Neutrophil (primary cell): ENCODE measurements around the gene GPC5.

Experiments used
- H3K27ac ChIP-seq: fragments of 200-600 bp; sonication (generic); 2 replicates; pipeline ENCODE4 v1.5.1; 2016; ENCODE audit warnings: mild to moderate bottlenecking, moderate library complexity
- H3K27me3 ChIP-seq: fragments of 200-600 bp; sonication (generic); 2 replicates; pipeline ENCODE4 v1.6.0; 2016; ENCODE audit warnings: mild to moderate bottlenecking
- H3K36me3 ChIP-seq: fragments of 200-600 bp; sonication (generic); 2 replicates; pipeline ENCODE4 v1.5.1; 2017
- H3K4me1 ChIP-seq, 2 experiments: fragments of 200-600 bp in 1 of 2; sonication (generic) in 1 of 2; 1 replicate in 1 of 2; 2 replicates in 1 of 2; pipeline versions ENCODE4 v1.5.1 to v1.6.1; 2013 to 2016; ENCODE audit warnings: low read depth in 1 of 2, low read length in 1 of 2, mild to moderate bottlenecking in 1 of 2, moderate library complexity in 1 of 2; ENCODE audit not compliant: control insufficient read depth in 1 of 2, insufficient read depth in 1 of 2
- H3K4me3 ChIP-seq, 2 experiments: fragments of 200-600 bp in 1 of 2; sonication (generic) in 1 of 2; 1 replicate in 1 of 2; 2 replicates in 1 of 2; pipeline ENCODE4 v1.5.1; 2013 to 2016; ENCODE audit warnings: low read depth in 1 of 2, low read length in 1 of 2, mild to moderate bottlenecking in 1 of 2, moderate library complexity in 1 of 2
- H3K9me3 ChIP-seq: fragments of 200-600 bp; sonication (generic); 2 replicates; pipeline ENCODE4 v1.5.1; 2016
- CTCF ChIP-seq: fragments of 200-600 bp; sonication (generic); IDR thresholded peaks from 2 replicates; pipeline ENCODE4 v1.5.1; 2016; ENCODE audit warnings: antibody characterized with exemption

GPC5 gene

GRCh38 chr13:92317066-92317465, 918.6 kb downstream of the GPC5 start:
- Histone ChIP-seq H3K27ac (no peak overlapping the region), H3K9me3 (no peaks in the 10 kb centered on the region), H3K27me3 (no peaks in the 10 kb centered on the region), H3K4me3 (no peak overlapping the region), H3K4me1 (no peaks in the 10 kb centered on the region), H3K36me3 (no peaks in the 10 kb centered on the region)
- no peak for TF ChIP-seq CTCF

- H3K4me1 ChIP-seq: no peaks in the 10 kb centered on the region
- H3K27ac ChIP-seq: no peak overlapping the region
- no peak for TF ChIP-seq CTCF
These were observed 921.9 kb downstream of the GPC5 start for GRCh38 chr13:92320323-92320722.

DNA sequence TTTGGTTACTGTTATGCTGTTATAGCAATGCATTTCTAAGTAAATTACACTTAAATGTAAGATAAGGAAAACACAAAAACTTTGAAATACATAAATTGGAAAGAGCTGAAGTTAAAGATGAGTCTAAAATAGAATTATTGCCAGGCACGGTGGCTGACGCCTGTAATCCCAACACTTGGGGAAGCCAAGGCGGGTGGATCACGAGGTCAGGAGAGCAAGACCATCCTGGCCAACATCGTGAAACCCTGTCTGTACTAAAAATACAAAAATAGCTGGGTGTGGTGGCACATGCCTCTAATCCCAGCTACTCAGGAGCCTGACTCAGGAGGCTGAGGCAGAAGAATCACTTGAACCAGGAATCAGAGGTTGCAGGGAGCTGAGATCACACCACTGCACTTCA, 922.8 kb downstream of the GPC5 start:
- no peak for TF ChIP-seq CTCF
- Histone ChIP-seq H3K4me1 (no peaks in the 10 kb centered on the region), H3K9me3 (no peaks in the 10 kb centered on the region), H3K27me3 (no peaks in the 10 kb centered on the region), H3K36me3 (no peaks in the 10 kb centered on the region), H3K4me3 (no peak overlapping the region), H3K27ac (no peak overlapping the region)

More at GRCh38 chr13:92320323-92320722, 921.9 kb downstream of the GPC5 start:
- Histone ChIP-seq H3K36me3 (no peaks in the 10 kb centered on the region), H3K9me3 (no peaks in the 10 kb centered on the region), H3K4me3 (no peak overlapping the region), H3K27me3 (no peaks in the 10 kb centered on the region)

DNA sequence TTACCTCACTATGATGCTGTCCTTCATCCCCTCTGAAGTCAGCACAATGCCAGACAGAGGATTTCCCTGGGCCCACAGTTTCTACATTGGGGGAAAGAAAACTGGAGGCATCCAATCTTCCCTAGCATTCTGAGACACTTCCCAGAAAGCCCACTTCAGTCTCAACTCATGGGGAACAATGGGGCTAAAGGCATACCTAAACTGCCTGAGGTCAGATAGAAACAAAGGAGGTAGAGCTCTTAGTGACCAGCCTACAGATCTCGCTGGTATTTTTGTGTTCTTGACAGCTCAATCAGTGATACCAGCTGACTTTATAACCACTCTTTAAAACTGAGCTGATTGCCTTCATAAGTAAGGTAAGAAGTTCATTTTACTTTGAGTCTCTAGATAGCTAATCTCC, 947.2 kb downstream of the GPC5 start:
- H3K4me1 ChIP-seq: no peaks in the 10 kb centered on the region
- H3K27ac ChIP-seq: no peak overlapping the region
- no peaks in the 10 kb centered on the region for H3K9me3 ChIP-seq
- no peak for TF ChIP-seq CTCF
- H3K36me3 ChIP-seq: no peaks in the 10 kb centered on the region
- no peak overlapping the region for H3K4me3 ChIP-seq
- H3K27me3 ChIP-seq: no peaks in the 10 kb centered on the region

- no peak overlapping the region for H3K27ac ChIP-seq
- no peaks in the 10 kb centered on the region for H3K9me3 ChIP-seq
- no peak overlapping the region for H3K4me3 ChIP-seq
- no peaks in the 10 kb centered on the region for H3K36me3 ChIP-seq
- H3K27me3 ChIP-seq: no peaks in the 10 kb centered on the region
- H3K4me1 ChIP-seq: no peaks in the 10 kb centered on the region
- TF ChIP-seq CTCF: no peak
These were observed 947.6 kb downstream of the GPC5 start for GRCh38 chr13:92346046-92346445.

DNA sequence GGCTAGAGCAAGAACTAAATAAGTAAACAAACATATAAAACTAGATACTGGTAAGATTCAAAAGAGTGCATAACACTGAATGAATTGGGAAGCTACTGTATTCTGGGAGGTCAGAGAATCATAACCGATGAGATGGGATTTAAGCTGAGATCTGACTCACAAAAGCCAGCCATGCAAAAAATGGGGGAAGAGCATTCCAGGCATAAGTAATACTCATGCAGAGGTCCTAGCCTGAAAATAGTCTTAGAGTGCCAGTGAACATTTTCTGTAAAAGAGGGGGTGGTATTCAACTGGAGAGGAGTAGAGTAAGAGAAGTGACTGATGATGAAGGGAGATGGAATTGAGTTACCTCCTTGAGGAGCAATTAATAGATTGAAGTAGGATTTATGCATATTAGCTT, 956.2 kb downstream of the GPC5 start:
- Histone ChIP-seq H3K9me3 (no peaks in the 10 kb centered on the region), H3K4me1 (no peaks in the 10 kb centered on the region), H3K27ac (no peak overlapping the region), H3K27me3 (no peaks in the 10 kb centered on the region), H3K36me3 (no peaks in the 10 kb centered on the region), H3K4me3 (no peak overlapping the region)
- TF ChIP-seq CTCF: no peak
